ENCODE results near the gene CORO2B.

CORO2B gene

GRCh38 chr15:68554721-68555678 is 23.8 kb upstream of the CORO2B start:
- no peak for DNase-seq

- no peak for DNase-seq
Measured at GRCh38 chr15:68555679-68556037, 23.1 kb upstream of the CORO2B start.

GRCh38 chr15:68556139-68556990 is 22.4 kb upstream of the CORO2B start:
- DNase-seq: no peak

GRCh38 chr15:68557469-68558317 is 21.1 kb upstream of the CORO2B start:
- no peak for DNase-seq

GRCh38 chr15:68558318-68559305 is 20.2 kb upstream of the CORO2B start:
- DNase-seq: no peak

GRCh38 chr15:68559345-68560310 is 19.2 kb upstream of the CORO2B start:
- peak; percentile 62 for DNase-seq

GRCh38 chr15:68560501-68561113 is 18.2 kb upstream of the CORO2B start:
- DNase-seq: no peak

- DNase-seq: no peak
Measured at GRCh38 chr15:68561171-68561900, 17.5 kb upstream of the CORO2B start.

GRCh38 chr15:68561901-68562300 is 16.9 kb upstream of the CORO2B start:
- DNase-seq: no peak

GRCh38 chr15:68564173-68564572 is 14.6 kb upstream of the CORO2B start:
- DNase-seq: no peak

GRCh38 chr15:68565234-68565633 is 13.6 kb upstream of the CORO2B start:
- no peak for DNase-seq

- no peak for DNase-seq
Measured at GRCh38 chr15:68565726-68566125, 13.1 kb upstream of the CORO2B start.

- no peak for DNase-seq
Measured at GRCh38 chr15:68566377-68566954, 12.3 kb upstream of the CORO2B start.

- DNase-seq: no peak
Measured at GRCh38 chr15:68567345-68567744, 11.4 kb upstream of the CORO2B start.

GRCh38 chr15:68570974-68571373 is 7.8 kb upstream of the CORO2B start:
- no peak for DNase-seq

GRCh38 chr15:68571582-68571981 is 7.2 kb upstream of the CORO2B start:
- DNase-seq: no peak

- DNase-seq: no peak
Measured at GRCh38 chr15:68572309-68572708, 6.5 kb upstream of the CORO2B start.

GRCh38 chr15:68572921-68573320 is 5.9 kb upstream of the CORO2B start:
- no peak for DNase-seq

GRCh38 chr15:68574046-68574445 is 4.7 kb upstream of the CORO2B start:
- no peak for DNase-seq

Data from activated CD4-positive, alpha-beta T cell treated with anti-CD3 and anti-CD28 coated beads for 1 hour (primary cell).